ENCODE results near the gene TMEM253. TPM values are rescaled to one million over a fixed set of nuclear protein-coding genes. Genes with fewer than 3 reads are reported as not detected.

Gene TMEM253
- total RNA-seq, 4 donors from 2014 or later: 0.23 TPM; not detected in 3

DNA sequence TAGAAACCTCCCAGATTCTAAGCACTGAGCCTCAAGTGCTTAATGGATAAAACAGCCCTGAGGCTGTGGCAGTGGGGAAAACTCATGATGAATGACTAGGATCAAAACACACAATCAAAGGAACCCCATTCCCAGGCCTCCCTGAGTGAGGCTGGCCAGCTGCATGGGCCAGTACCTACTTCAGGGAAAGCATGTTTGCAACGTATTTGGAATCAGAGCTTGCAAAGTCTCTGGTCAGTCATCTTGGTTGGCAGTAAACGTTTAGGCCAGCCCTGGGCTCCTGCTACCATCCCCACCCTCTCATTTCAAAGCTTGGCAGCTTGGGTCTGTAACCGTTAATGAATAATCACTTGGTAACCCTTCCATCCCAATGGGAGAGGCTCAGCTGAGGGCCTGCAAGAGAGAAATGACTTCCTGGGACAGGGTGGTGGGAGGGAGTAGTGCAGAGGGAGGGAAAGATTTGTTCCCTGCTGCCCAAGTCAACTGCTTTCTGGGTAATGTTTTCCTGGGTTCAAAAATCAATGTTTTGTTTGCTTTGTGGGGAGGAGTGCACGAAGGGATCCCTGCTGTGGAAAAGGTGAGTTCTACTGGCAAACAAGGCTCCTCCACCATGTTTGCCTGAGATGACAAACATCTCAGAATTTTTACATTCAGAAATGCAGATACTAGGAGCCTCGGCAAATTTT lies 45.3 kb upstream of the TMEM253 start:
- no peaks in the 10 kb centered on the region for H3K36me3 ChIP-seq
- intact Hi-C loops (cut with DNase I): no loop called here
- no peak overlapping the region for H3K27ac ChIP-seq (replicated peaks in 1 of 4)
- H3K4me1 ChIP-seq: no peaks in the 10 kb centered on the region
- no peaks in the 10 kb centered on the region for H3K9me3 ChIP-seq
- no peak overlapping the region for H3K4me3 ChIP-seq
- 70% methylated on average over 4 of the region's 5 CpGs for WGBS
- TF ChIP-seq POLR2AphosphoS5 (IDR thresholded peaks at IDR 0.05): no peak
- TF ChIP-seq, protein P1, sequence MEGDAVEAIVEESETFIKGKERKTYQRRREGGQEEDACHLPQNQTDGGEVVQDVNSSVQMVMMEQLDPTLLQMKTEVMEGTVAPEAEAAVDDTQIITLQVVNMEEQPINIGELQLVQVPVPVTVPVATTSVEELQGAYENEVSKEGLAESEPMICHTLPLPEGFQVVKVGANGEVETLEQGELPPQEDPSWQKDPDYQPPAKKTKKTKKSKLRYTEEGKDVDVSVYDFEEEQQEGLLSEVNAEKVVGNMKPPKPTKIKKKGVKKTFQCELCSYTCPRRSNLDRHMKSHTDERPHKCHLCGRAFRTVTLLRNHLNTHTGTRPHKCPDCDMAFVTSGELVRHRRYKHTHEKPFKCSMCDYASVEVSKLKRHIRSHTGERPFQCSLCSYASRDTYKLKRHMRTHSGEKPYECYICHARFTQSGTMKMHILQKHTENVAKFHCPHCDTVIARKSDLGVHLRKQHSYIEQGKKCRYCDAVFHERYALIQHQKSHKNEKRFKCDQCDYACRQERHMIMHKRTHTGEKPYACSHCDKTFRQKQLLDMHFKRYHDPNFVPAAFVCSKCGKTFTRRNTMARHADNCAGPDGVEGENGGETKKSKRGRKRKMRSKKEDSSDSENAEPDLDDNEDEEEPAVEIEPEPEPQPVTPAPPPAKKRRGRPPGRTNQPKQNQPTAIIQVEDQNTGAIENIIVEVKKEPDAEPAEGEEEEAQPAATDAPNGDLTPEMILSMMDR (IDR thresholded peaks at IDR 0.05): no peak
- no peak for TF ChIP-seq EP300 (IDR thresholded peaks at IDR 0.05)
- no peak for TF ChIP-seq POLR2A (IDR thresholded peaks at IDR 0.05; ENCODE audit: low read depth)
- H3K27me3 ChIP-seq: no peaks in the 10 kb centered on the region
- DNase-seq (ENCODE audit: extremely low spot score): no peak

DNA sequence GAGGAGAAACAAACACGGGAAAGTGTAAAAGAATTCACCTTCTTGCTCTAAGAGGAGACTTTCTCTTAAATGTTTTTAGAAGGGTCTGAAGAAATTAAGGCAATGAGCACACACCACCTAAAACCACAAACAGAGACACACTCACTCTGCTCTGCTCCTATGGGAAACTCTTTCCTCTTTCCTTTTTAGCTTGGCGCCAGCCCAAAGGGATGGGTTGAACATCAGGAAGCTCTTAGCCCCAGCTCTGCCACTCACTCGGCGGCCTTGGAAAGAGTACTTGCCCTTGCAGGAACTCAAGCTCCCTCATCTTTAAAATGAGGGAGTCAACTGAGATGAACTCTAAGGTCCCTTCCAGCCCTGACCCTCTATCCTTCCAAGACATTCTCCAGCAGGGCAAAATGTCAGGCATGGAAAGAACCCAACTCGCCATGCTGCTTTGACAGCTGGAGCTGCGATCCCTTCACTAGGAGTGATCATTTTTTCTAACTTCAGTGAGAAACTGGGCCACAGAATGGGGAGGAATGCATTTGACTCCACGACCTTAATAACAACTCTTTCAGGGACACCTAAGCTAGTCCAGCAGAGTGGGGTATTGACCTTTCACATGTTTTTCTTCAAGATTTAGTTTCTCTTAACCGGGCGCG lies 44.2 kb upstream of the TMEM253 start:
- Histone ChIP-seq H3K36me3 (no peaks in the 10 kb centered on the region), H3K27me3 (no peaks in the 10 kb centered on the region), H3K27ac (replicated peaks in 1 of 4) (no peak overlapping the region), H3K4me3 (no peak overlapping the region), H3K4me1 (no peaks in the 10 kb centered on the region), H3K9me3 (no peaks in the 10 kb centered on the region)
- DNase-seq (ENCODE audit: extremely low spot score): no peak
- TF ChIP-seq, protein P1 (IDR thresholded peaks at IDR 0.05): no peak
- TF ChIP-seq POLR2A (IDR thresholded peaks at IDR 0.05; ENCODE audit: low read depth): no peak
- no peak for TF ChIP-seq EP300 (IDR thresholded peaks at IDR 0.05)
- TF ChIP-seq POLR2AphosphoS5 (IDR thresholded peaks at IDR 0.05): no peak
- WGBS: 82% methylated on average over 10 of the region's 10 CpGs
- intact Hi-C loops (cut with DNase I): no loop called here

DNA sequence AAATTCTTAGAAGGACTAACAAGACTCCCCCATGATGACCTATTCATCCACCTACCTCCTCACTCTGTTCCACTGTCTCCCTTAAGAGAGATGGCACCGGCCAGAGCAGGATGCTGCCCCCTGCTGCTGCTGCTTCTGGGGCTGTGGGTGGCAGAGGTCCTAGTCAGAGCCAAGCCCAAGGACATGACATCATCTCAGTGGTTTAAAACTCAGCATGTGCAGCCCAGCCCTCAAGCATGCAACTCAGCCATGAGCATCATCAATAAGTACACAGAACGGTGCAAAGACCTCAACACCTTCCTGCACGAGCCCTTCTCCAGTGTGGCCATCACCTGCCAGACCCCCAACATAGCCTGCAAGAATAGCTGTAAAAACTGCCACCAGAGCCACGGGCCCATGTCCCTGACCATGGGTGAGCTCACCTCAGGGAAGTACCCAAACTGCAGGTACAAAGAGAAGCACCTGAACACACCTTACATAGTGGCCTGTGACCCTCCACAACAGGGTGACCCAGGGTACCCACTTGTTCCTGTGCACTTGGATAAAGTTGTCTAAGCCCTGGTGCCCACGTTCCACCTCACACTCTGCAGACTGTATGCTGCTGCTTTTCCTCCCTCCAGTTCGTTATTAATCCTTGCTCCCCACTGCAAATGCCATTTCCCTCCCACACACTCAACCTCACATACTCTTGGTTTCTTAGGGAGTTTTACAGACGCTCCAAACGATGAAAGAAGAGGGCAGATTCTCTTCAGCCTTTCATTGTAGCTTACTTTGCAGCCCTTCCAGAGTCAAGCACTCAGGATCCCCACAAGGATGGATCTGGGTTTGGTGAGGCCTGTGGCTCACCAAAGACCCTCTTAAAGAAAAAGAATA lies 42.8 kb upstream of the TMEM253 start, which contains the start of gene RNASE8:
Gene RNASE8, plus strand, starts transcription at position 20 of the 873 bp plus-strand sequence. Its CDS starts 71 bp downstream, at position 91.
- TF ChIP-seq POLR2A (IDR thresholded peaks at IDR 0.05; ENCODE audit: low read depth) (no peak), EP300 (IDR thresholded peaks at IDR 0.05) (no peak), POLR2AphosphoS5 (IDR thresholded peaks at IDR 0.05) (no peak)
- TF ChIP-seq, protein P1 (IDR thresholded peaks at IDR 0.05): no peak
- 68% methylated on average over 8 of the region's 8 CpGs for WGBS
- DNase-seq (ENCODE audit: extremely low spot score): no peak
- H3K27me3 ChIP-seq: no peaks in the 10 kb centered on the region
- intact Hi-C loops (cut with DNase I): no loop called here
- no peak within 1 kb of the TSS for H3K4me3 ChIP-seq
- H3K4me1 ChIP-seq: peaks cover 0 to 3% (median 1%) of the 10 kb centered on the region in 4 donors
- H3K27ac ChIP-seq (replicated peaks in 1 of 4): no peak within 1 kb of the TSS
- H3K9me3 ChIP-seq: no peaks in the 10 kb centered on the region
- H3K36me3 ChIP-seq: no peaks in the 10 kb centered on the region

DNA sequence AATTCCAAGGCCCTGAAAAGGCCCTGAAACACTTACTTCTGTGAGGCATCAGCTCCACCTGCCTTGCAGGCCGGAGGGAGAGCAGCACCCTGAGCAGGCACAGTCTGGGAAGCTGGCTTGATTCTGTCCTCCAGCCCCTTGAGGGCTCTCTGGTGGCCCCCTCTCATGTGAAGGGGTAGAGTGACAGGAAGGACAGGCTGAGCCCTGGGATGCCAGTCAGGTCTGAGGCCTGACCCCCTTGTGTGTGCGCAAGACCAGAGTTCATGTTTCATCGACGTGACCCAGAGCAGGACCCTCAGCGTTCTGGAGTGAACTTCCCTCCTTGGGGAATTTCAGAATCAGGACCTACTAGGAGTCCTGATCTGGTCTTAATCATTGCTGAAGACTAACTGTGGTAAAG lies 42.0 kb upstream of the TMEM253 start:
- intact Hi-C loops (cut with DNase I): no loop called here
- peaks cover 4 to 11% (median 9%) of the 10 kb centered on the region in 4 donors for H3K4me1 ChIP-seq
- H3K27me3 ChIP-seq: no peaks in the 10 kb centered on the region
- H3K27ac ChIP-seq (replicated peaks in 1 of 4): no peak overlapping the region
- TF ChIP-seq EP300 (IDR thresholded peaks at IDR 0.05) (no peak), POLR2AphosphoS5 (IDR thresholded peaks at IDR 0.05) (no peak), POLR2A (IDR thresholded peaks at IDR 0.05; ENCODE audit: low read depth) (no peak)
- TF ChIP-seq, protein P1 (IDR thresholded peaks at IDR 0.05): no peak
- DNase-seq (ENCODE audit: extremely low spot score): no peak
- H3K4me3 ChIP-seq: no peak overlapping the region
- H3K9me3 ChIP-seq: no peaks in the 10 kb centered on the region
- H3K36me3 ChIP-seq: no peaks in the 10 kb centered on the region
- WGBS: 91% methylated on average over 5 of the region's 5 CpGs
